ENCODE data around the gene RTKN. TPM values are rescaled to one million over a fixed set of nuclear protein-coding genes. Genes with fewer than 3 reads are reported as not detected.

RTKN gene
- polyA plus RNA-seq, 3 donors = 0.07 TPM; not detected in 2

DNA sequence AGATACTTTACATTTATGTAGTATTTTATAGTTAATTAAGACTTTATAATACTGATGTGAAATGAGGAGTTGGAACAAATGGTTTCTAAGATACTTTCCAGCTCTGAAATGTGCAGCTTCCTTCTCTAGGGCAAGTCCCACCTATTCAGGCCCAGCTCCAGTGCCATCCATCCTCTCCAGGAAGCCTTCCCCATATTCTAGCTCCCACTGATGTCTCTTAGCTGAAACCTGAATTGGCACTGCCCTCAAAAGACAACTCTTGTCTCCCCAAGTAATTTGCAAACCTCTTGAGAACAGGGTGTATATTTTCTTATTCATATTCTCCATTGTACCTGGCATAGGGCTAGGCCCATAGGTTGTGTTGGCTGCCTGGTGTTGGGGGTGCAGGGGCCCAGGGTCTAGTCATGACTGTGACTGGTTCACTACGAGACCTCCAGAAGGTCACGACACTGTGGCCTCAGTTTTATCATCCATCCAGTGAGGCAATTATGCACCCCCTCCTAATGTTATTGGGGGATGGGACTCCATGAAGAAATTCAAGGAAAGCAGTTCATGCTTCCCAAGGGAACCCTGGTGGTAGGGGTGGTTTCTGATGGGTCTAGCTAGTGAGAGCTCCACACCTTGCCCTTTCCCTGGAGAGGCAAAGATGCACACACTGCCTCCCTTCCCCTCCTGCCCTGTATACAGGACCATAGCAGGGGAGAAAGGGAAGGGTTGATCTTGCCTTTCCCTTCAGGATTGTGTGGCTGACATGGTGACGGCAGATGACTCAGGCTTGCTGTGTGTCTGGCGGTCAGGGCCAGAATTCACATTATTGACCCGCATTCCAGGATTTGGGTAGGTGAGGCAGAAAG is 17.4 kb downstream of the RTKN start:
- H3K4me3 Mint-ChIP-seq = no peak overlapping the region
- H3K27me3 ChIP-seq (ENCODE audit: control insufficient read depth in 2 of 2, insufficient read depth in 2 of 2, low read length in 2 of 2) = no peaks in the 10 kb centered on the region
- H3K36me3 ChIP-seq (replicated peaks in 1 of 2; ENCODE audit: control insufficient read depth in 1 of 2, insufficient read depth in 2 of 2, low read length in 2 of 2) = no peaks in the 10 kb centered on the region

DNA sequence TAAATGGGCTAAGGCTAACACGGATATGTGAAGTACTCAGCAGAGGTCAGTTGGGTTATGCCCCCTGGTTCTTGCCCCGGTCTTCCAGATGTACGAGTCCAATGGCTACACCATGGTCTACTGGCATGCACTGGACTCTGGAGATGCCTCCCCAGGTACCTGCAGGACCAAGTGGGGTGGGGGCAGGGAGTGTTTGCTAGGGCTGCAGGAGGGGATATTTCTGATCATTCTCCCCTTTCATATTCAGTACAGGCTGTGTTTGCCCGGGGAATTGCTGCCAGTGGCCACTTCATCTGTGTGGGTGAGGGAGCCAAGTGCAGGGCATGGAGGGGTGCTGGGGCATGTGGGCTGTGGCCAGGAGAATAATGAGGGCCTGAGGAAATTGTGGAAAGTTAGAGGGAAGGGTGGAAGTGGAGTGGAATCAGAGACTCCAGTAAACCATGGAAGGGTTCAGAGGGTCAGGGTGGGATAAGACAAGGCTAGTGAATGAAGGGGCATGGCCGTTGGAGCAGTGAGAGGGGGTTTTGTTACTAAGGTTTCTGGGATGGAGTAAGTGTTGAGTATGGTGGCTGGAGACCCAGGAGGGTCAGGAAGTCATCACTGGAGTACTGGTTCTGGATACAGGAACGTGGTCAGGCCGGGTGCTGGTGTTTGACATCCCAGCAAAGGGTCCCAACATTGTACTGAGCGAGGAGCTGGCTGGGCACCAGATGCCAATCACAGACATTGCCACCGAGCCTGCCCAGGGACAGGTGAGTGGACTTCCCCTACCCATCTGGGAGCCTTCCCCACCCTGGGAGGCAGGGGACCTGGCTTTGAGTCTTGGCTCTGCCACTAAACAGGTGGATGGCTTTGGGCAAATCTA is 18.3 kb downstream of the RTKN start:
- no peaks in the 10 kb centered on the region for H3K79me2 ChIP-seq (ENCODE audit: insufficient read depth, low read length)
- H4K20me1 ChIP-seq (ENCODE audit: insufficient read depth, low read length) = no peaks in the 10 kb centered on the region
- Mint-ChIP-seq H3K4me3 (no peak overlapping the region), H3K27ac (peak overlapping the region in 1 of 7 donors; percentile 0), H3K27me3 (ENCODE audit: low read depth in 3 of 3) (peaks cover 1 to 5% (median 4%) of the 10 kb centered on the region in 3 donors), H3K9me3 (no peaks in the 10 kb centered on the region), H3K4me1 (peaks cover 34% of the 10 kb centered on the region), H3K36me3 (peaks cover 0 to 3% of the 10 kb centered on the region in 2 donors)
- no peak overlapping the region for H3K9ac ChIP-seq (ENCODE audit: insufficient read depth, low read length, poor library complexity, severe bottlenecking)
- TF ChIP-seq, protein P1, sequence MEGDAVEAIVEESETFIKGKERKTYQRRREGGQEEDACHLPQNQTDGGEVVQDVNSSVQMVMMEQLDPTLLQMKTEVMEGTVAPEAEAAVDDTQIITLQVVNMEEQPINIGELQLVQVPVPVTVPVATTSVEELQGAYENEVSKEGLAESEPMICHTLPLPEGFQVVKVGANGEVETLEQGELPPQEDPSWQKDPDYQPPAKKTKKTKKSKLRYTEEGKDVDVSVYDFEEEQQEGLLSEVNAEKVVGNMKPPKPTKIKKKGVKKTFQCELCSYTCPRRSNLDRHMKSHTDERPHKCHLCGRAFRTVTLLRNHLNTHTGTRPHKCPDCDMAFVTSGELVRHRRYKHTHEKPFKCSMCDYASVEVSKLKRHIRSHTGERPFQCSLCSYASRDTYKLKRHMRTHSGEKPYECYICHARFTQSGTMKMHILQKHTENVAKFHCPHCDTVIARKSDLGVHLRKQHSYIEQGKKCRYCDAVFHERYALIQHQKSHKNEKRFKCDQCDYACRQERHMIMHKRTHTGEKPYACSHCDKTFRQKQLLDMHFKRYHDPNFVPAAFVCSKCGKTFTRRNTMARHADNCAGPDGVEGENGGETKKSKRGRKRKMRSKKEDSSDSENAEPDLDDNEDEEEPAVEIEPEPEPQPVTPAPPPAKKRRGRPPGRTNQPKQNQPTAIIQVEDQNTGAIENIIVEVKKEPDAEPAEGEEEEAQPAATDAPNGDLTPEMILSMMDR (IDR thresholded peaks at IDR 0.05) = no peak
- H3K27me3 ChIP-seq (ENCODE audit: control insufficient read depth in 2 of 2, insufficient read depth in 2 of 2, low read length in 2 of 2) = no peaks in the 10 kb centered on the region
- DNase-seq = no peak
- H2AFZ ChIP-seq (ENCODE audit: insufficient read depth, low read depth, low read length, poor library complexity, severe bottlenecking) = no peak overlapping the region
- H3K4me3 ChIP-seq (replicated peaks in 1 of 3; ENCODE audit: low read depth in 2 of 3, low read length in 3 of 3) = no peak overlapping the region
- intact Hi-C loops (cut with micrococcal nuclease) = no loop called here
- no peak overlapping the region for H3K4me2 ChIP-seq (replicated peaks; ENCODE audit: extremely low read depth, low read length, poor library complexity, severe bottlenecking)
- H3K9me3 ChIP-seq (replicated peaks in 1 of 2; ENCODE audit: control insufficient read depth in 1 of 2, insufficient read depth in 1 of 2, low read length in 2 of 2) = no peaks in the 10 kb centered on the region
- 94% methylated on average over 8 of the region's 9 CpGs for WGBS (ENCODE audit: insufficient coverage)
- peaks cover 30 to 36% of the 10 kb centered on the region in 2 donors for H3K4me1 ChIP-seq (ENCODE audit: control insufficient read depth in 1 of 2, insufficient read depth in 2 of 2, low read length in 2 of 2)
- no peak overlapping the region for H3K27ac ChIP-seq (ENCODE audit: low read depth in 1 of 2, low read length in 2 of 2)
- no peaks in the 10 kb centered on the region for H3K36me3 ChIP-seq (replicated peaks in 1 of 2; ENCODE audit: control insufficient read depth in 1 of 2, insufficient read depth in 2 of 2, low read length in 2 of 2)

More for the DNA sequence above, 17.4 kb downstream of the RTKN start:
- DNase-seq = no peak
- Mint-ChIP-seq H3K27ac (no peak overlapping the region), H3K36me3 (peaks cover 0 to 3% of the 10 kb centered on the region in 2 donors), H3K9me3 (no peaks in the 10 kb centered on the region), H3K27me3 (ENCODE audit: low read depth in 3 of 3) (peaks cover 1 to 5% (median 4%) of the 10 kb centered on the region in 3 donors), H3K4me1 (peaks cover 28% of the 10 kb centered on the region)
- Histone ChIP-seq H3K4me2 (replicated peaks; ENCODE audit: extremely low read depth, low read length, poor library complexity, severe bottlenecking) (no peak overlapping the region), H3K4me1 (ENCODE audit: control insufficient read depth in 1 of 2, insufficient read depth in 2 of 2, low read length in 2 of 2) (peaks cover 26 to 31% of the 10 kb centered on the region in 2 donors), H3K27ac (ENCODE audit: low read depth in 1 of 2, low read length in 2 of 2) (no peak overlapping the region), H2AFZ (ENCODE audit: insufficient read depth, low read depth, low read length, poor library complexity, severe bottlenecking) (no peak overlapping the region), H3K4me3 (replicated peaks in 1 of 3; ENCODE audit: low read depth in 2 of 3, low read length in 3 of 3) (no peak overlapping the region), H3K9ac (ENCODE audit: insufficient read depth, low read length, poor library complexity, severe bottlenecking) (no peak overlapping the region), H3K79me2 (ENCODE audit: insufficient read depth, low read length) (no peaks in the 10 kb centered on the region), H3K9me3 (replicated peaks in 1 of 2; ENCODE audit: control insufficient read depth in 1 of 2, insufficient read depth in 1 of 2, low read length in 2 of 2) (no peaks in the 10 kb centered on the region), H4K20me1 (ENCODE audit: insufficient read depth, low read length) (no peaks in the 10 kb centered on the region)
- TF ChIP-seq, protein P1 (IDR thresholded peaks at IDR 0.05) = no peak
- WGBS (ENCODE audit: insufficient coverage) = 90% methylated on average over 3 of the region's 5 CpGs
- intact Hi-C loops (cut with micrococcal nuclease) = no loop called here
